ENCODE results near the gene RPS24.
"Not testable (repeated sequence)": the region's sequence is repeated elsewhere in the genome, so short reads cannot be mapped to it uniquely, and the experiment has no call there.

RPS24 gene

GRCh38 chr10:78033637-78034470, at the start of gene RPS24:
RPS24 (plus strand) TSS chr10:78033863; CDS start chr10:78033902, 39 bp downstream.
- in situ Hi-C loops (cut with MboI; ENCODE audit: low sequenced_read_pairs): loop anchor here (25.0 kb wide), 1 partner anchor 1178 kb away; no protein-coding TSS in a partner anchor

GRCh38 chr10:77984986-77985385, 48.7 kb upstream of the RPS24 start:
- in situ Hi-C loops (cut with MboI; ENCODE audit: low sequenced_read_pairs): no loop called here

- in situ Hi-C loops (cut with MboI; ENCODE audit: low sequenced_read_pairs): no loop called here
Measured at GRCh38 chr10:77987671-77988255, 45.9 kb upstream of the RPS24 start.

- in situ Hi-C loops (cut with MboI; ENCODE audit: low sequenced_read_pairs): no loop called here
Measured at GRCh38 chr10:77989081-77989724, 44.5 kb upstream of the RPS24 start.

- in situ Hi-C loops (cut with MboI; ENCODE audit: low sequenced_read_pairs): no loop called here
Measured at GRCh38 chr10:77993620-77994019, 40.0 kb upstream of the RPS24 start.

GRCh38 chr10:77998780-77999179, 34.9 kb upstream of the RPS24 start:
- in situ Hi-C loops (cut with MboI; ENCODE audit: low sequenced_read_pairs): not testable (repeated sequence)

GRCh38 chr10:78000206-78000605, 33.5 kb upstream of the RPS24 start:
- in situ Hi-C loops (cut with MboI; ENCODE audit: low sequenced_read_pairs): no loop called here

- in situ Hi-C loops (cut with MboI; ENCODE audit: low sequenced_read_pairs): no loop called here
Measured at GRCh38 chr10:78000956-78001472, 32.6 kb upstream of the RPS24 start.

GRCh38 chr10:78002541-78003288, 30.9 kb upstream of the RPS24 start:
- in situ Hi-C loops (cut with MboI; ENCODE audit: low sequenced_read_pairs): no loop called here

- in situ Hi-C loops (cut with MboI; ENCODE audit: low sequenced_read_pairs): no loop called here
Measured at GRCh38 chr10:78004215-78005026, 29.2 kb upstream of the RPS24 start.

GRCh38 chr10:78007172-78007571, 26.5 kb upstream of the RPS24 start:
- in situ Hi-C loops (cut with MboI; ENCODE audit: low sequenced_read_pairs): no loop called here

GRCh38 chr10:78009662-78010061, 24.0 kb upstream of the RPS24 start:
- in situ Hi-C loops (cut with MboI; ENCODE audit: low sequenced_read_pairs): no loop called here

- in situ Hi-C loops (cut with MboI; ENCODE audit: low sequenced_read_pairs): no loop called here
Measured at GRCh38 chr10:78010278-78010677, 23.4 kb upstream of the RPS24 start.

GRCh38 chr10:78011065-78011464, 22.6 kb upstream of the RPS24 start:
- in situ Hi-C loops (cut with MboI; ENCODE audit: low sequenced_read_pairs): no loop called here

GRCh38 chr10:78013564-78013963, 20.1 kb upstream of the RPS24 start:
- in situ Hi-C loops (cut with MboI; ENCODE audit: low sequenced_read_pairs): no loop called here

- in situ Hi-C loops (cut with MboI; ENCODE audit: low sequenced_read_pairs): no loop called here
Measured at GRCh38 chr10:78015546-78015945, 18.1 kb upstream of the RPS24 start.

GRCh38 chr10:78017856-78018255, 15.8 kb upstream of the RPS24 start:
- in situ Hi-C loops (cut with MboI; ENCODE audit: low sequenced_read_pairs): no loop called here

- in situ Hi-C loops (cut with MboI; ENCODE audit: low sequenced_read_pairs): no loop called here
Measured at GRCh38 chr10:78019264-78019663, 14.4 kb upstream of the RPS24 start.

GRCh38 chr10:78021201-78021600, 12.5 kb upstream of the RPS24 start:
- in situ Hi-C loops (cut with MboI; ENCODE audit: low sequenced_read_pairs): no loop called here

GRCh38 chr10:78023741-78024140, 9.9 kb upstream of the RPS24 start:
- in situ Hi-C loops (cut with MboI; ENCODE audit: low sequenced_read_pairs): no loop called here

Measured in HL-60/S4 treated with phorbol 12-myristate 13-acetate at 8.2 ng/mL for 4 days and 3 days (cell line).